GM18517 (cell line): ENCODE data around the gene ISG20.

ENCODE experiments used
- ATAC-seq: cut with Tn5 transposase; IDR thresholded peaks from one replicate; pipeline ENCODE4 v1.9.1; 2021; ENCODE audit warnings: mild to moderate bottlenecking, moderate library complexity; ENCODE audit not compliant: unreplicated experiment

The ISG20 gene

GRCh38 chr15:88638626-88639372 is at the start of gene ISG20:
Gene ISG20 (plus strand): TSS chr15:88639016. CDS start chr15:88639367, 351 bp downstream.
- peak; percentile 76 for ATAC-seq

DNA sequence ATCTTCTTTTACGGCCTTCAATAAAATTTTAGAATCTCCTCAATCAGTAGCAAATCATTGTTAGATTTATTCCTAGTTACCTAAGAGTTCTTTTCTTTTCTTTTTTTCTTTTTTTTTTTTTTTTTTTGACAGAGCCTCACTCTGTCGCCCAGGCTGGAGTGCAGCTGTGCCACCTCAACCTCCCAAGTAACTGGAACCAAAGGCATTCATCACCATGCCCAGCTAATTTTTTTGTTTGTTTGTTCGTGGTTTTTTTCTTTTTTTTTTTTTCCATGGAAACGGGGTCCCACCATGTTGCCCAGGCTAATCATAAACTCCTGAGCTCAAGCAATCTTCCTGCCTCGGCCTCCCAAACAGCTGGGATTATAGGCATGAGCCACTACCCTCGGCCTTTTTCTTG is 48.1 kb upstream of the ISG20 start:
- ATAC-seq: no peak

DNA sequence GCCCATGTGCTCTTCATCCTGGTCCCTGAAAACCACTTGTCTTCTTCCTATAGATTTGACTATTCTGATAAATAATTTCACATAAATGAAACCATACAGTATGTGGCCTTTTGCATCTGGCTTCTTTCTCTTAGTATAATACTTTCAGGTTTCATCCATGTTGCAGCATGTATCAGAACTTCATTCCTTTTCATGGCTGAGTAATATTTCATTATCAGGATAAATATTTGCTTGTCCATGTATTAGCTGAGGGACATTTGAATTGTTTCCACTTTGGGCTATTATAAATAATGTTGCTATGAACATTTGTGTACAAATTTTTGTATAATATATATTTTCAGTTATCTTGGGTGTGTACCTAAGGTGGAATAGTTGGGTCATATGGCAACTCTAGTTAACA is 47.4 kb upstream of the ISG20 start:
- no peak for ATAC-seq

GRCh38 chr15:88603885-88604284 is 34.9 kb upstream of the ISG20 start:
- ATAC-seq: no peak

GRCh38 chr15:88604381-88605188 is 34.2 kb upstream of the ISG20 start:
- ATAC-seq: no peak

GRCh38 chr15:88605189-88606069 is 33.4 kb upstream of the ISG20 start:
- no peak for ATAC-seq

GRCh38 chr15:88606070-88606794 is 32.6 kb upstream of the ISG20 start:
- no peak for ATAC-seq

- ATAC-seq: no peak
Observed at GRCh38 chr15:88607951-88608350, 30.9 kb upstream of the ISG20 start.

DNA sequence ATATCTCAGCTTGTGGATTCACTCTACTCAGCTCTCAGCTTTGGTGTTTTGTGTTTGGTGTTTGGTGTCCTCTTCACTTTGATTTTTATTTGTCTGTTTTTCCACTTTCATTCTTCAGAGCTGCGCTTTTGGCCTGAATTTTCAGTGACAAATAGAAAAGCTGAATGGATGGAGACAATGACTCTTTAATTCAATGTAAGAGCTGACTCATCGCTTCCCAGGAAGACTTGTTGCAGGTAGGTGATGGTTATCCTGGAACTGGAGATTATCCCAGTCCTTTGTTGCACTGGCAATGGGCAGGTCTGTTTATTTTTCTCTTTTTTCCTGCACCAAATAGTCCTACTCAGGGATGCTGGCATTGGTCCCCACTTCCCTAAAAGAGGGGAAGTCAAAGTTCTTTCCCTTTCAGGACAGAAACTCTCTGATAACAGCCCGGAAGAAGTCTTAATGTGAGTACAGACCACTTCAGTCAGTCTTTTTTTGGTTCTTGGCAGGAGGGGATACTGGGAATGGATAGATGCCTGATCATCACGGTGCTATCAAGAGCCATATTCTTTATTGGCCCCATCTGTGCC is 30.1 kb upstream of the ISG20 start:
- no peak for ATAC-seq

GRCh38 chr15:88609344-88610090 is 29.3 kb upstream of the ISG20 start:
- ATAC-seq: no peak

GRCh38 chr15:88610701-88611231 is 28.1 kb upstream of the ISG20 start:
- no peak for ATAC-seq

DNA sequence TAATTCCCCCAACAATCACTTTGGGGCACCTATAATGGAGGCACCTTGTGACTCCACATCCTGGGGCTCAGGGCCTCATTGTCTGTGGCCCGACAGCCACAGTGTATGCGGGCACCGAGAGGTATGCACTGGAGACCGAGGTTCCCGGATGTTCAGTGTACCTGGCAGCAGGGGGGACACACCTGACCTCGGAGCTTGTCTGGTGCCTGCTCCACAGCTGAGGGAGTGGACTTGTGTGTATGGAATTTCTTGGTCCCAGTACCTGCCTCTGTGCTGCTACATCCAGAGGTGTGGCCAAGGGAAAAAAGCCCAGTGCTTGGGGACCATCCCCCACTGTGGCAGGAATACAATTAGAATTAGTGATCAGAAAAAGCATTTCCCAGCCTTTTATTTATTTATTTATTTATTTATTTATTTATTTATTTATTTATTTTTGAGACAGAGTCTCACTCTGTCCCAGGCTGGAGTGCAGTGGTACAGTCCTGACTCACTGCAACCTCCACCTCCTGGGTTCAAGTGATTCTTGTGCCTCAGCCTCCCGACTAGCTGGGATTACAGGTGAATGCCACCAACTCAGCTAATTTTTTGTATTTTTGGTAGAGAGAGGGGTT is 26.5 kb upstream of the ISG20 start:
- no peak for ATAC-seq

- ATAC-seq: no peak
Observed at GRCh38 chr15:88613074-88613944, 25.5 kb upstream of the ISG20 start.

DNA sequence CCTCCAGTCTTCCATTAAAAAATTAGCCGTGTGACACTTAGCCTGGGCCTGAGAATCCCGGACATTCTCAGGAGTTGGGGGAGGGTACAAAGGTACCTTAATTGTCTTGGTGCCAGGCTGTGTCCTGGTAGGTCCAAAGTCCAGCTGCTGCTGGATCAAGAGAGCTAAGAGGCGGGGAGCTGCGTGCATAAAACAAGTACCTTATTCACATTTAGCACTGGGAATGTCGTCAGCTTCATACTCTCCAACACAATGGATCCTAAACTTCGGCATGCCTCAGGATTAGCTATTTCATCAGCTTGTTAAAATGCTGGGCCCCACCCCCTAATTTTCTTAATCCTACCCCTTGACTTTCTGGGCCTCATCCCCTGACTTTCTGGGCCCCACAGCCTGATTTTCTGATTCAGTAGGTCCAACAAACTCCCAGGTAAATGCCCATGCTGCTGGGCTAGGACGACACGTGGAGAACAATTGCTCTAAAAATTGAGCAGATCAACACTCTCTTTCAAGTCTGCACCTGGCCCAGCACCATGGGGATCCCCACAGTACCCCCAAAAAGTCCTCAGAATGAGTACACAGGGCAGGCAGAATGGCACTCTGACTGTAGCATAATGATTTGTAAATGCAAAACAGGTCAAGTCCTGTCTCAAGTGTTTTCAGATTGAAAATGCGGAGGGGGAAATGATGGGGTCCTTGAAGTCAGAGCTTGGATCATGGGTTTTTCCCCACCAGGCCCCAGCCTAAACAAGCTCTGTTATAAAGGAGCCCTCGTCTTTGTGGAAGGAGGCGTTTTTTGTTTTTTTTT is 23.3 kb upstream of the ISG20 start:
- no peak for ATAC-seq

DNA sequence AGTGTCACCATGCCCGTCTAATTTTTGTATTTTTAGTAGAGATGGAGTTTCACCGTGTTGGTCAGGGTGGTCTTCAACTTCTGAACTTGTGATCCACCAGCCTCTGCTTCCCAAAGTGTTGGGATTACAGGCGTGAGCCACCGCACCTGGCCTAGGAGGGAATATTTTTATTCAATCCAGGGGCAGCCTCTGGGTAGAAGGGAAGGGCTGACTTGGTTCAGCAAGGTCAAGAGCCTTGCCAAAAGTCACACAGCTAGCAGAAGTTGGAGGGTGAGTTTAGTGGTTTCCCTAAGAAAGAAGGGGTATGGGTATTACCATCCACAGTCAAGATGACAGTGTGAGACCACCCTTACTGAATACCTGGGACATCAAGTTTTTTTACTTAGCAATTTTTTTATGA is 22.6 kb upstream of the ISG20 start:
- ATAC-seq: no peak

GRCh38 chr15:88617031-88617722 is 21.6 kb upstream of the ISG20 start:
- ATAC-seq: no peak
